Jurkat, Clone E6-1 (cell line): ENCODE measurements around the gene TMEM255B.
"Not testable (repeated sequence)": the region's sequence is repeated elsewhere in the genome, so short reads cannot be mapped to it uniquely, and the experiment has no call there.

Experiments
- DNase-seq: peaks from one replicate; pipeline ENCODE4 v3.0.0-alpha.2; 2011; ENCODE audit warnings: low read depth, low spot score
- H3K4me3 ChIP-seq: 2 replicates; pipeline ENCODE4 v1.5.1; 2011; ENCODE audit warnings: mild to moderate bottlenecking, low read length, control low read depth, moderate library complexity

The TMEM255B gene

DNA sequence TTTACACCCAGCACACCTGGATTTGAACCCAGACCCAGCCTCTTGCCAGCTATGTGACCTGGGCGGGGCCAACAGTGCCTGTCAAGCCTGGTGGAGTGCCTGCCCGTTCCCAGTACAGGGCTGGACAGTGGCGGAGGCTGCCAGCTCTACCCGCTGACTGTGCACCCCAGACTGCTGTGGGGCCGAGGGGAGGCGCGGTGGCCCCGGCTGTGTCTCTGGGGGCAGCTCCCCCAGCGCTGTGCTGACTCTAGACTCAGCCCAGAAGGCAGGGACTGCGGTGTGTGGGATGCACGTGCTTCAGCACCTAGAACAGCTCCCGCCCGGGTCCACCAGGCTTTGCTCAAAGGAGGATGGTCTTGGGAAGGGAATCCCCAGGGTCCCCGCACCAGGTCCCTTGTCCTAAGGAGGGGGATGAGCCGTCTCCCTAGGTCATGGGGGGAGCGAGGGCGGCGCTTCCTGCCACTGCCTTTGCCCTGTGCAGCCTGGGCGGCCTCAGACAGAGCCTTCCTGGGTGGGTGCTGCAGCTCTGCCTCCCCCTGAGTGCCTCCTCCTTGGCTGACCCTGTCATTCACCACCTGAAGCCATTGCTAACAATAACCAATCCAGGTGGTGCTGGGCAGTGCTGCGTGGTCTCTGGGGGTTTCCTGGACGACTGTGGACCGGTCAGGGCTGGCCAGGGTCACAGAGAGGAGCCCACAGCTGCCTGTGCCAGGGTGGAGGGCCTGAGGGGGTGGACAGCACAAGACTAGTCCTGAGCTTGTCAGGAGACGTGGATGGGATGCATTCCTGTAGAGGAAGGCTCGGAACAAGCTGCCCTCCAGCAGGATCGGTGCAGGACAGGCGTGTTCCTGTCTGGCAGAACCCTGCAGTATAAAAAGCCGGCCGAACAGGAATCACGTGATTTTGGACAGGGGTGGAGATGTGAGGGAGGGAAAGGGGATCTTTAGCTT lies 18.6 kb downstream of the TMEM255B start:
- no peak overlapping the region for H3K4me3 ChIP-seq

DNA sequence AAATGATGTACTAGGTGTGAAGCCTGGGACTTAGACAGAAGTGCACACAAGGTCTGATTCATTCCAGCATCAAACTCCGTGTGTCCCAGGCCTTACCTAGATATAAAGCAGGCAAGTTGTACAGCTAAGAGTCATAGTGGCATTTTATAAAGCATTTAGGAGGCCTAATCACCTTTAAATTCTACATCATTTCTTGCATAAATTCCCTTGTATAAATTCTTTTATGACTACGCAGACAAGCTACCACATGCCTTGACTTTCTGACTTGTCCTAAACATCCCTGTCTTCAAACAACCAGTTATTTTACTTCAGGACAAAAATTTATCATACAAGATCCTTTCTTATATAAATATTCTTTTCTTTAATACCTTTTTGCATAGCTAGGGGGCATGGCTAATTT lies 22.5 kb downstream of the TMEM255B start:
- no peak overlapping the region for H3K4me3 ChIP-seq
- no peak for DNase-seq

More for the DNA sequence above, 18.6 kb downstream of the TMEM255B start:
- DNase-seq = no peak

DNA sequence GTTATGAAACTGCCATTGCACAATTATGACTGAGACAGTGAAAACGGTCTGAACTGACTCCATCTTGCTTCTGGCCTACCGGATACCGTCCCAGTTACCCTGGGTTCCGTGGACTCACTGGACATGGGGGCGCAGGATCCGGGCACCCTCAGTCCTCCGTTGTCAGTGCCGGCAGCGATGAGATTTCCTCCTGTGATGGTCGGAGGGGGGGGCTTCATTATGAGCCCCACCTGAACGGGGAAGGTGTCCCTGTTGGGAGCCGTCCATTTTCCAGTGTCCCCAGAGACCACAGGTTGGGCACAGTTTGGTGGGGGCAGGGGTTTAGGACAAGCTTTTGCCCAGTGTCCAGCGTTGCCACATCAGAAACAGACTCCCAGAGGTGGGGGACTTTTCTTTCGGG lies 23.4 kb downstream of the TMEM255B start:
- H3K4me3 ChIP-seq = no peak overlapping the region
- DNase-seq = no peak

DNA sequence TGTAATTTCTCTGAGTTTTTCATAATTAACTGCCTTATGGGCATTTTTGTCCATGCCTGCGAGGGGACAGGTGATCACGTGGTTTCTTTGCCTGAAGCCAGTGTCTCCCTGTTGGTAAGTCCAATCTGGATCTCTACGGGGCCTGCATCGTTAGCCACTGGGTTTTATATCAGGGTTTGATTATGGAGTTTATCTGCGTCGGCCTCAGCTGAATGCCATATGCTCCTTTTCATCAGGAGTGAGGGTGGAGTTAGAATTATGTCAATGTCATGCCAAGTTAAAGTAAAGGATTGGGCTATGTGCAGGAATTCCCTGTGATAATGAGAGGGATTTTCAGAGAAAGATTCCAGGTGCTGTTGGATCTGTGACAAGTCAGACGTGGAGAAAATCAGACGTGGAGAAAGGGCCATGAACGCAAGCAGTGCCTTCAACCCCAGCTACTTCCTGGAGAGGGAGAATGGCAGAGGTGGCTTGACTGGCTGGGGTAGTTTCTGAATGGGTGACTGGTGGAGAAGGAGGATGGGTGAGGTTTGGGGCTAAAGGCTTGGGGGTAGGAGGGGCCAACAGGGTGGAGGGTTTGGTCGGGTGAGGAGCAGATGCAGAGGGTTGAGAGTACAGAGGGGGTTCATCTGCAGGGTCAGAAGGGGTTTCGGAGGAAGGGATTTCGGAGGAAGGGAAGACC lies 24.3 kb downstream of the TMEM255B start:
- no peak for DNase-seq
- H3K4me3 ChIP-seq = no peak overlapping the region

DNA sequence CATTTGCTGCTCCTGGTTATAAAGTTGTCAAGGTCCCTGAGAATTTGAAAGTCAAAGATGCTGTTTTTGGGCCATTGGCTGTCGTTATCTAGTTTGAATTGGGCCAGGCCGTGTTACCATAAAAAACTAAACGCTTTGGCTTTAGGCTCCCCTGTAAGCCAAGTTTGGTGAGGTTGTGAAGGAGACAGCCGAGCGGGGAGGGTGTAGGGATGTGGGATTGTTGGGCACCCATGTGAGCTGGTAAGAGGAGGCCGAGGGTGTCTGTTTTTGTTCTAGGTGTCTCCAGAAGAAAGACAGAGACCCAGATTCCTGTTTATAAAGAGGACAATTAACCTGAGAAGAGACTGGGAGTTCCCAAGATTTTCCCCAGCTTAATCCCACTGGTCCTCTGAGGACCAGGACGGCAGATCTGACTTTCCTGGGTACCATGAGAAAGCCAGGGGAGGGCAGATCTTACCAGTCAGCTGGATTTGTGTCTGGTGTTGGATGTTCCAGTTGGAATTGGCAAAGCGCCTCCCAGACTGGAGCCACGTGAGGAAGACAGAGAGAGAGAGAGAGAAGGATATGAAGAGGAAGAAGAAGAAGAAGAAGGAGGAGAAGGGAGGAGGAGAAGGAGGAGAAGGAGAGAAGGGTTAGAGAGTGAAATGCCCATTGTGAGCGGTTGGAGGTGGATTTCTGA lies 25.1 kb downstream of the TMEM255B start:
- DNase-seq = no peak
- H3K4me3 ChIP-seq = no peak overlapping the region

DNA sequence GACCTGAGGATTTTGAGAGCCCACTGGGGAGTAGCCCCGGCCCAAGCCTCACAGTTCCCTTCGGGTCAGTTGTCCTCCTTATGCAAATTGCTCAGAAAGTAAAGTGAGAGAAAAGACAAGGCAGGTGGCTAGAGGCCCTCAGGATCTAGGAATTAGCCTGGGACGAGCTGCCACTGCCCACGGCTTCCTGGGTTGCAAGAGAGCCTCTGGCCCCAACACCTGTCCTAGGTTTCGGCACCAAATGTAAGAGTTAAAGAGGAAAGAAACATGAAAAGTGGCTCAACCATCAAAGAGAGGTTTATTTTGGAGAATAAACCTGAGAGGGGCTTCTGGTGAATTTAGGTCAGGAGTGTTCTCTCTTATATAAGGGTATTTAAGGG lies 25.6 kb downstream of the TMEM255B start:
- no peak overlapping the region for H3K4me3 ChIP-seq
- no peak for DNase-seq

DNA sequence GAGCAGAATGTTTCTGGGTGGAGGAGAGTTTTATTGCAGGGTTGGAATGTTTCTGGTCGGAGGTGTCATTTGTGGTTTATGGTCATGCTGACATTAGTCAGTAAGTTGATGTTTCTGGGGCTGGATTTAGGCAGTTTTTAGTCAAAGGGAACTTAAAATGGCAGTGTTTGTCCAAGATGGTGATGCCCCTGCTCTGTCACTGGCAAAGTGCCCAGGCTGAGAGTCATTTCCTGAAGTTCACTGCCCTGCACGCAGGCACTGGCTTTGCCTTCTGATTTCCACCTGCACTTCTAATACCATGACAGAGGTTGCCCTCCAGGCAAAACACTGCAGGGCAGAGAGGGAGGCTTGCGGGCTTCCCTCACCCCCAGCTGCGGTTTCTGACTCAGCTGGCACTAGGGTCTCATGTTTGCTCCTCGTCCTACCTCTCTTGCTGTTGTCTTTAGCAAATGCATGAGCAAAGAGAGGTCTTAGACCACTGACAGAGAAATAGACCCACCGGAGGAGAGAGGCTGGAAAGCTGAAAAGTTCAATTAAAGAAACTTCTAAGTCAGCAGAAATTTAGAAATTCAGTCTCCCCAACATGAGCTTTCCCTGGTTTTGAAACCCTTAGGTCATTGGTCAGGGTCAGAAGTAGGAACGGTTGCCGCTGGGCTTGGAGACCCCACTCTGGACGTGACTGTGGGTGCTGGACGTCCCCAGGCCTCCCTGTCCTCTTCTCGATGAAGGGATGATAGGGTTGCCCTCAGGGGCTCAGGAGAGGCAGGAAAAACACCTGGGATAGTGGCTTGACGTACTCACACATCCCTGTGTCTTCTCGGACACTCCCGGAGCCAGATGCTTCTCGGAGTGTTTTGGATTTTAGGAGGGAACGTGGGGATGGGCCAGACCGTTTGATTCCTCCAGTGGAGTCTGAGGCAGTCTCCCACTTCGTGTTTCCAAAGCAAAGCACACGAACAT lies 26.3 kb downstream of the TMEM255B start:
- peak; percentile 59 for DNase-seq
- H3K4me3 ChIP-seq = no peak overlapping the region

DNA sequence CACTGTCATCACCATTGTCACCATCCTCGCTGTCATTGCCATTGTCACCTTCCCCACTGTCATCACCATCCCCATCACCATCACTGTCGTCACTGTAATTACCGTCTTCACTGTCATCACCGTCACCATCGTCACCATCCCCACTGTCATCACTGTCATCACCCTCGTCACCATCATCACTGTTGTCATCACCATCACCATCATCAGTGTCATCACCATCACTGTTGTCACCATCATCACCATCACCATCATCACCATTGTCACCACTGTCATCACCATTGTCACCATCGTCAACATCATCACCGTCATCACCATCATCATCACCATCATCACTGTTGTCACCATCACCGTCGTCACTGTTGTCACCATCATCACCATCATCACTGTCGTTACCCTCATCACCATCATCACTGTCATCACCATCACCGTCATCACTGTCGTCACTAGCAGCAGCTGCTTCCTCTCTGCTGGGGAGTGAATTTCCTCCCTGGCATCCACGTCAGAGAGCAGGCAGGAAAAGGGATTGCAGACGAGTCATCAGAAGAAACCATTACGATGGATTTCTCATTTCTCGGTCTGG lies 27.3 kb downstream of the TMEM255B start:
- DNase-seq = no peak
- no peak overlapping the region for H3K4me3 ChIP-seq

DNA sequence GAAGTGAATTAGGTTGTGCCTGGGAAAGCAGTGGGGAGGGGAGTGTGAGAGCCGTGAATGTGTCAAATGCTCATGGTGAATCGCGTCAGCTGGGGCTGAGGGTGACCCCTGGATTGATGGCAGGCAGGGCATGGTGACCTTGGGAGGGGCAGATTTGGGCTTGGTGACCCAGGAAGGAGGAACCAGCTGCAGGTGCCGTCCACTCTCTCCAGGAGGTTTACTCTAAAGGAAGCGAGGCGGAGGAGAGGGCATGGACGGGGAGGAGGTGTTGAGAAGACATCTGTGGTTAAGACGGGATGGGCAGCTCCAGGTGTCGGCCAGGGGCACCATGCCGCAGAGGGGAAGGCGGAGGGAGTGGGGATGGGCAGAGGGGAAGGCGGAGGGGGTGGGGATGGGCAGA lies 28.7 kb downstream of the TMEM255B start:
- no peak overlapping the region for H3K4me3 ChIP-seq

DNA sequence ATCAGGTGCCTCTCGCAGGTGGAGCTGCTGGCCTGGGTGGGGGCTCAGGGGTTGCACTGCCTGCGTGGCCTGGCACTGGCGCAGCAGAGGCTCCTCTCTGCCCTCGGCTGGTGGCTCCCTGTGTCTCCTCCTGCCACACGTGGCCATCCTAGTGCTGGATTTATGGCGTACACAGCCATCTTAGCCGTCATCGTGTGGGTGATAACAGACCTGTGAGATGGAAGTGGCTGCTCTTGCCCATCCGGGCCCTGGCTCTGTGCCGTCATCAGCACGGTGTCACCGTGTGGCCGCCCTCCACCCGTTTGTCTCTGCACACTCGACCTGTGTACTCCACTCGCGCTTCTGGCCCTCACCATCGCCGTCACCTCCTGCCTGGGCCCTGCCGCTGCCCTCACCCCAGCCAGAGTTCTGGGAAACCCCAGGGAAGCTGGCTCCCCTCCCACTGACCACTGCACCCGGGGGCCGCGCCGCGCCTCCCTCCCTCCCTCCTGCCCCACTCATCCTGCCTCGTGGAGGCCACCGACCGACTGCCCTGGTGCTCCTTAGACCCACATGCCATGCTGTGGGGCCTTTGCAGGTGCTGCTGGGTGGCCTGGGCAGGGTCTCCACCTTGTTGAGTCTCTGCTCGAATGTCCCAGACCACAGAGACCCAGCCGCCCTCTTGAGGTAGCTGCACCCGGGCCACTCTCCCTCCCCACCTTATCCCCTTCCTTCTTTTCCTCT lies 29.5 kb downstream of the TMEM255B start:
- DNase-seq = no peak
- no peak overlapping the region for H3K4me3 ChIP-seq

More for the DNA sequence above, 28.7 kb downstream of the TMEM255B start:
- no peak for DNase-seq

DNA sequence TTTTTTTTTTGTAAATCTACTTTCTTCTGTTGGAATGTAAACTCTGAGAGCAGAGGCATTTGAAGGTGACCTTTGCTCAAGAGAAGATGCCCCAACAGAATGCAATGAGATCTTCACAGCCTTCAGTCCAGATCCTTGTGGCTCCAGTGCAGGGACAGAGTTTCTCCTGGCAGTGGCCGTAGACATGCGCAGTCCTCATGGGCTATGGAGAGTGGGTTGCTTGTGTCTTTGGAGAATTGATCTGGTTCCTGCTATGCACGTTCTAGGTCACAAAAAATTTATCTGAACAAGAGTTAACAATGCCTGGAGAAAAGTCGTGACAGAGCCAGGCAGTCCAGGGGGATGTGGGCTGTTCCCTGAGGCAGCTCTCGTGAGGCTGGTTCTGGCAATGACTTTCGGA lies 30.1 kb downstream of the TMEM255B start:
- H3K4me3 ChIP-seq = no peak overlapping the region
- DNase-seq = no peak

DNA sequence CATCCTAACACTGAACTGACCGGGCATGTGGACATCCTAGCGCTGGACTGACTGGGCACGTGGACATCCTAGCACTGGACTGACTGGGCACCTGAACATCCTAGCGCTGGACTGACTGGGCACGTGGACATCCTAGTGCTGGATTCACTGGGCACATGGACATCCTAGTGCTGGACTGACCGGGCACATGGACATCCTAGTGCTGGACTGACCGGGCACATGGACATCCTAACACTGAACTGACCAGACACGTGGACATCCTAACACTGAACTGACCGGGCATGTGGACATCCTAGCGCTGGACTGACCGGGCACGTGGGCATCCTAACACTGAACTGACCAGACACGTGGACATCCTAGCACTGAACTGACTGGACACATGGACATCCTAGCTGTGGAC lies 30.9 kb downstream of the TMEM255B start:
- not testable (repeated sequence) for DNase-seq, H3K4me3 ChIP-seq

DNA sequence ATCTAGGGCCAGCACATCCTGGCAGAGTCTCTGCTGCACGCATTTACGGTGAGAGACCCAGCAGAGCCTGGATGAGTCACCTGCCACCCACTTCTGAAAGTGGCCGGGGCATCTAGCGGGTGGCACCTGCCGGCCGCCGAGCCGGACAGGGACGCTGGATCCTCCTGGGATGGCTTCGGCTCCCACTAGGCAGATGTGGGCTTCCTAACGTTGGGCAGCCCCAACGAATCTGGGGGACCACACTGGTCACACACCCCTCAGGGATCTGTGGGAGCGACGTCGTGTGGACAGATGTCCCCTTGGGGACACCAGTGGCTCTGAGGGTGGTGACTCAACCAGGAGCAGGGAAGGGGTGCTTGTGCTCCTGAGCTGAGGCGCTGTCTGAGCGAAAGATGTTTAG lies 32.2 kb downstream of the TMEM255B start:
- no peak for DNase-seq
- H3K4me3 ChIP-seq = no peak overlapping the region

DNA sequence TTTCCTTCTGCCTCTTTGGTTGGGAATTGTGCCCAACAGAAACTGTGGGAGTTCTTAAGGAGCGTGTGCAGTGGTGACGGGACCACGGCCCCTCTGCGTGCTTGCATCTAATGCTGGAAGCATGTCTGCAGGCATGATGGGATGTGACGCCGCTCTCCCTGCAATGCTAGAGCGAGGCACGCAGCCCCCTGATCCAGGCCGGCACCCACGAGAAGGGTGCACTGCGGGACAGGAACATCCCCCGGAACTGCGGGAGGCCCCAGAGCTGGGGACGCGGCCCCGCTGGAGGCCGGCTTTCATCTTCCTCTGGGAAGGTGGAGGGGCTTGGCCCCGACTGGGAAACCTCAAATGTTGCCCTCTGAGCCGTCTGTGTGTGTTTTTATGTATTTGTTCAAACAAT lies 32.7 kb downstream of the TMEM255B start:
- H3K4me3 ChIP-seq = no peak overlapping the region
- DNase-seq = no peak

DNA sequence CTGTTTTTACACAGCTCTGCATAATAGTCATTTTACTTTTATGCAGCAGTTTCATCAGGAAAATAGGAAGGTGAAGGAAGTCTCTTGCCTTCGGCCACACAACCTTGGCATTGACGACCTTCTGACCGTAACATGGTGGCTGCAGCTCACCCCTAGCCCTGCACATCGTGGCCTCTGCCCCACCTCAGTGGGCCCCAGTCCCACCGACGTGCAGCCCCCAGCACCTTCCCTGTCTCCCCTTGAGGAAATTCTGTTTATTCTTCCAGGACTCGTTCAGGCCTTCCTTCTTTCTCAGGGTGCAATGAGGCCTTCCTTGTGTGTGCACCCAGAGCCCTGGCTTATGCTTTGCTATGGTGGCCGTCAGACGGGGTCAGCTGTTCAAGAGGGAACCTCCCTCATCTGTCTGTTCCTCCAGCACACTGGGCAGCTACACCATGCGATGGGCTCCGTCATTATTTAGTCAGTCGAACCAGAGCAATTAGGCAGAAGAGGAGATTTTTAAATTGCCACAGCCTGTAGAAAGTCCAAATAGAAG lies 33.3 kb downstream of the TMEM255B start:
- DNase-seq = no peak
- H3K4me3 ChIP-seq = no peak overlapping the region

DNA sequence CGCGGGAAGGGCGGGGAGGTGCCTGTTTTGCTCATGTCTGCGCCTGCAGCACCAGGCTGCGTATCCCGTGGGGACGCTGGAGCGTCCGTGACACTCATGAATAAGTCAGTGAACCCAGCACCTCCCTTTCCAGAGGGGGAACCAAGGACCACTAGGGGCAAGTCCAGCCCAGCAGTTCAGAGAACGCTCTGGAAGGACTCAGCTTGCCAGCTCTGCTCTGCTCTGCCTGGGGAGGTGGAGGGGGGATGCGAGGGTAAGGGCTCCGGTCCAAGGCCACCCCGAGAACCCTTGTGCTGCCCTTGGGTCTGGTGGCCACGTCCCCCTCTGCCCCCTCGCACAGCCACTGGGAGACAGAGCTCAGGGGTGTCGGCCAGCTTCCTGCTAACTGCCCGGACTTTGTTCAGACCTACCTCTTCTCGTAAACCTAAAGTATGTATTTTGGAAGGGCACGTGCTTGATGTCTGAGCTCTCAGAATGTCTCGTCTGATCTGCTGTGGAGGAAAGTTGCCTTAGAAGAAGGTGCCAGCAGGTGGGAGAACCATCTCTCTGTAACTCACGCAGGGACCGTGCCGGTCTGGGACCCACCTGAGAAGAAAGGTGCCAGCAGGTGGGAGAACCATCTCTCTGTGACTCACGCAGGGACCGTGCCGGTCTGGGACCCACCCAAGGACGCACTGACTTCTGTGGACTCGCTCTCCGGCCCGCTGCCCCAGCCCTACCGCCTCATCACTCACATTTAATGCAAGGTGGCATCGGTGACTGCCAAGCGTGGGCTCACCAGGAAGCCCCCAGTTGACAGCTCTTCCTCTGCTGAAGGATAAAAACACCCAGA lies 34.1 kb downstream of the TMEM255B start:
- DNase-seq = no peak
- H3K4me3 ChIP-seq = no peak overlapping the region

DNA sequence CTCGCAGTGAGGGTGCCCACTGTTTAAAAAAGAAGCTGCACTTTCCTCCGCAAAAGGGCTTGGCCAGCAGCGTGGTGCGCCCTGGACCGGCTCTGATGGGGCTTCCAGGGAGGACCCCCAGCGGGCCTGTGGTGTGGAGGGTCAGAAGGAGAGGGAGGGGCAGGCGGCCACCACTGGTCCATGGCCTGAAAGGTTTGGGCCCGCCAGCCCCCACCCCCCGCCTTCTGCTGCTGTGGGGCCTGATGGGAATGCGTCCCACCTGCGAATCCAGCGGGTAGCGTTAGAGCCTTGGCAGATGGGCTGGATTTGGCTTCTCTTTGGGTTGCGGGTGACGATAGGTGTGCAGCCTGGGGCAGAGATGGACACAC lies 34.7 kb downstream of the TMEM255B start:
- no peak for DNase-seq
- no peak overlapping the region for H3K4me3 ChIP-seq
